ENCODE data around the gene SCGB1D1.
"Not testable (repeated sequence)": the region's sequence is repeated elsewhere in the genome, so short reads cannot be mapped to it uniquely, and the experiment has no call there.

The SCGB1D1 gene

DNA sequence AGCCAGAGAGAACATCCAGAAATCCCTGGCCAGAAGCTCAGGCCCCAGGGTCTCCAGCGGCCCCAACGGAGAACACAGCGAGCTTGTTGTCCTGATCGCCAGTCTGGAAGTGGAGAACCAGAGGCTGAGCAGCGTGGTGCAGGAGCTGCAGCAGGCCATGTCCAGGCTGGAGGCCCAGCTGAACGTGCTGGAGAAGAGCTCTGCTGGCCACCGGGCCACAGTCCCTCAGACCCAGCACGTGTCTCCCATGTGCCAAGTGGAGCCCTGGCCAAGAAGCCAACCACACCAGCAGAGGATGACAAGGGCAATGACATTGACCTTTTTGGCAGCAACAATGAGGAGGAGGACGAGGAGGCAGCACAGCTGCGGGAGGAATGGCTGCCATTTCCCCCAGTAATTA lies 20.6 kb upstream of the SCGB1D1 start:
- no peak for DNase-seq

DNA sequence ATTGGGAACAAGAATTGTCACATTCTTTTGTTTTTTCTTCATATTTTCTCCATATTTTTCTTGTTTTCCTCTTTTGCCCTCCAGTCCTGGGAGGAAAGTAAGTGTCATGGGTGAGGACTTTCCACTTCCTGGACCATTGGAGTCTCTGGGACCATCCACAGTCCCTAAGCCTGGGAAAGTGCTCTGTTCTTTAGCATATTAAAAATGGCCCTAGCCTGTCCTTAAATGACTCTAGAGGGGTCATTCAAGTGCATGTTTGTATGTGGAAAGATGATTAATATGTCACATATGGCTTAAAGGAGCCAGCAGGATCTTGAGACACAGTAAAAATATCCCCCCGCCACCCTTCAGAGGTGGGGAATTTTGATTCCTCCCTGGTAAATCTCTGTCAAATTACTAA lies 20.1 kb upstream of the SCGB1D1 start:
- no peak for DNase-seq

DNA sequence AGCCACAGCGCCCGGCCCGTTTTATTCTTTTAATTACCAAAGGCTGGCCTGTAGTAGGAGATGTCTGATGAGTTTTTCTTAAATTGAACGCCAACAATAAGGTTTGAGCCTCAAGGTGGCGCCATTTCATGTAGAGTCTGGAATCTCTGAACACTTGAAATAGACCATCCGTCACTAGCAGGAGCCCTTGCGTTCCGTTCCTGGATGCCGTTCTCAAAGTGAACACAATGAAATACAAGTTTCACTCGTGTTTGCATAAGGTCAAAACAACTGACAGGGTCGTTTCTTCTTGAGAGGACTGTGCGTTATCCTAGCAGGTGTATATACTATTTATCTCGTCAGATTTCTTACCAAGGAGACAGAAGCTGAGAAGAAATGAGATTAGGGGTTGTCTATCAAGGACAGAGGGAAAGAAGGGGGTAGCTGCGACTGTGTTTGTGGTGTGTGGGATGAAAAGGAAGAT lies 18.7 kb upstream of the SCGB1D1 start:
- DNase-seq, result peak; percentile 31

DNA sequence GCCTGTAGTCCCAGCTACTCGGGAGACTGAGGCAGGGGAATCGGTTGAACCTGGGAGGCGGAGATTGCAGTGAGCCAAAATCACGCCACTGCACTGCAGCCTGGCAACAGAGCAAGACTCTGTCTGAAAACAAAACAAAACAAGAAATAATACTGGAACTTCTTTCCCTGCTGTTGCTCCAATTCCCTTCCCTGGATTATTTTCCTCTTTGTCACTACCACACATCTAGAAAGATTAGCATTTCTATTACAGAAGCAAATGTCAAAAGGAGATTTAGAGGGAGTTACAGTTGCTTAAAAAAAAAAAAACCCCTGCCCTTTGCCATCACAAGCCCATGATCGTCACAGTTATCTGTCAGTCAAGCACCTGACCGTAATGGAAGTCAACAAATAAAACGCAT lies 17.7 kb upstream of the SCGB1D1 start:
- no peak for DNase-seq

DNA sequence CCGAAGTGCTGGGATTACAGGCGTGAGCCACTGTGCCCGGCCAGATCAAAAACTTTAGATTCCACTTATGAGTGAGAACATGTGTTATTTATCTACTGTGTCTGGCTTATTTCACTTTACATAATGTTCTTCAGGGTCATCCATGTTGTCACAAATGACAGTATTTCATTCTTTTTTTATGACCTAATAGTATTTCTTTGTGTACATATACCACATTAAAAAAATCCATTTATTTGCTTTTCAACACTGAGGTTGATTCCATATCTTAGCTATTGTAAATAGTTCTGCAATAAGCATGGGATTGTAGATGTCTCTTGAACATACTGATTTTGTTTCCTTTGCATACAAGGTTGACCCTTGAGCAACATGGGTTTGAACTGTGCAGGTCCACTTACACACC lies 13.2 kb upstream of the SCGB1D1 start:
- DNase-seq, result no peak

DNA sequence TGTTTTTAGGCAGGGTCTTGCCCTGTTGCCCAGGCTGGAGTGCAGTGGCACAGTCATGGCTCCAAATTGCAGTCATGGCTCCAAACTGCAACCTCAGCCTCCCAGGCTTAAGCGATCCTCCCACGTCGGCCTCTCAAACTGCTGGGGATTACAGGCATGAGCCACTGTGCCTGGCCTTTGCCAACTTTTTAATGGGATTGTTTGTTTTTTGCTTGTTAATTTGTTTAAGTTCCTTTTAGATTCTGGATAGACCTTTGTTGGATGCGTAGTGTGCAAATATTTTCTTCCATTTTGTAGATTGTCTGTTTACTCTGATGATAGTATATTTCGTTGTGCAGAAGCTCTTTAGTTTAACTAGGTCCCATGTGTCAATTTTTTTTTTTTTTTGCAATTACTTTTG lies 10.0 kb upstream of the SCGB1D1 start:
- no peak for DNase-seq

DNA sequence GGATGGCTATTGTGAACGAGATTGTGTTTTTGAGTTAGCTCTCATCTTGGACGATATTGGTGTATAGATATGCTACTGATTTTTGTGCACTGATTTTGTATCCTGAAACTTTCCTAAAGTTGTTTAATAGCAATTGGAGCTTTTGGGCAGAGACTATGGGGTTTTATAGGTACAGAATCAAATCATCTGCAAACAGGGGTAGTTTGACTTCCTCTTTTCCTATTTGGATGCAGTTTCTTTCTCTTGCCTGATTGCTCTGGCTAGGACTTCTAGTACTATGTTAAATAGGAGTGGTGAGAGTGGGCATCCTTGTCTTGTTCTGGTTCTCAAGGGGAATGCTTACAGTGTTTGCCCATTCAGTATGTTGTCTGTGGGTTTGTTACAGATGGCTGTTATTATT lies 8.9 kb upstream of the SCGB1D1 start:
- DNase-seq, result no peak

DNA sequence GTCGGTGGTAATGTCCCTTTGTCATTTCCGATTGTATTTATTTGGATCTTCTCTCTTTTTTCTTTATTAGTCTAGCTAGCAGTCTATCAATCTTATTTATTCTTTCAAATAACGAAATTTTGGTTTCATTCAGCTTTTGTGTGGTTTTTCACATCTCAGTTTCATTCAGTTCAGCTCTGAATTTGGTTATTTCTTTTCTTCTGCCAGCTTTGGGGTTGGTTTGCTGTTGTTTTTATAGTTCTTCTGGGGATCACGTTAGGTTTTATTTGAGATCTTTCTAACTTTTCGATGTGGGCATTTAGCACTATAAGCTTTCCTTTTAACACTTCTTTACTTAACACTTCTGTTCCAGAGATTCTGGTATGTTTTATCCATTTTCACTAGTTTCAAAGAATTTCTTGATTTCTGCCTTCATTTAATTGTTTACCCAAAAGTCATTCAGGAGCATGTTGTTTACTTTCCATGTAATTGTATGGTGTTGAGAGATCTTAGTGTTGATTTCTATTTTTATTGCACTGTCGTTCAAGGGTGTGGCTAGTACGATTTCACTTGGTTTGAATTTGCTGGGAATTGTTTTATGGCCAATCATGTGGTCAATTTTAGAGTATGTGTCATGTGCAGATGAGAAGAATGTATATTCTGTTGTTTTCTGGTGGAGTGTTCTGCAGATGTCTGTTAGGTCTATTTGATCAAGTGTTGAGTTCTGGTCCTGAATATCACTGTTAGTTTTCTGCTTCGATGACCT lies 7.7 kb upstream of the SCGB1D1 start:
- no peak for DNase-seq

DNA sequence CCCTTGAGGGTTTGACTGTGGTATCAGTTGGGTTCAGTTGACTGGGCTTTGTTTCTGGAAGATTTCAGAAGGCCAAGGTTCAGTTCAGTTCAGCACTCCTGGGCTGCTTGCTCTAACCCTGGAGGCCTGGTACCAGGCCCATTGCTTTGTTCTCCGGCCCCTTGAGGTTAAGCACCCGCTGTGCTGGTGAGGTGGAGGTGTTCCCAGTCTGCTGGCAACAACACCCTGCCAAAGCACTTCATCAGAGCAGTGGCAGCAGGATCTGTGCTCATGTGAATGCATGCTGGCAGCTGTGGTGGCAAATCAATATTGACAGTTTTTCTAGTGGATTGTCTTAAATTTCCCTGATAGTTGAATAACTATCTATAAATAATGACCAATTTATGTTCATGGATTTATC lies 3.8 kb upstream of the SCGB1D1 start:
- no peak for DNase-seq

DNA sequence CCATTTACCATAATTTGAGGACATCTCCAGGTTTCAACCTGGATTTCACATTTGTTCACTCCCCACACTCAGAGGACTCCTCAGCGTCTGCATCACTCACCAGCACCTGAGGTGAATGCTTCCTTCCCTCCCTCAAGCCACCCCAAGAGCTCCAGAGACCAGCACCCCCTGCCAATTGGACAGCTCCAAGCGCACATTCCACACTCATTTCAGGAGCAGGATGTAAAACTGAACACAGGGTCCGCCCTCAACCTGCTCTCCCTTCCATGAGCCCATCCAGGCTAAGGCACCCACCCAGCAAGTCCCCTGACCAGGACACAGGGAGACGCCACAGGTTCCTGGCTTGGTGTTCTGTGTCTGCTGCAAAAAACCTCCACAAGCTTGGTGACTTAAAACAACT lies 3.9 kb downstream of the SCGB1D1 start:
- no peak for DNase-seq

DNA sequence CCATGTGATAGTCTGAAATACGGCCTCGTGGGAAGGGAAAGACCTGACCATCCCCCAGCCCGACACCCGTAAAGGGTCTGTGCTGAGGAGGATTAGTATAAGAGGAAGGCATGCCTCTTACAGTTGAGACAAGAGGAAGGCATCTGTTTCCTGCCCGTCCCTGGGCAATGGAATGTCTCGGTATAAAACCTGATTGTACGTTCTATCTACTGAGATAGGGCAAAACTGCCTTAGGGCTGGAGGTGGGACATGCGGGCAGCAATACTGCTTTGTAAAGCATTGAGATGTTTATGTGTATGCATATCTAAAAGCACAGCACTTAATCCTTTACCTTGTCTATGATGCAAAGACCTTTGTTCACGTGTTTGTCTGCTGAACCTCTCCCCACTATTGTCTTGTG lies 5.0 kb downstream of the SCGB1D1 start:
- not testable (repeated sequence) for DNase-seq

DNA sequence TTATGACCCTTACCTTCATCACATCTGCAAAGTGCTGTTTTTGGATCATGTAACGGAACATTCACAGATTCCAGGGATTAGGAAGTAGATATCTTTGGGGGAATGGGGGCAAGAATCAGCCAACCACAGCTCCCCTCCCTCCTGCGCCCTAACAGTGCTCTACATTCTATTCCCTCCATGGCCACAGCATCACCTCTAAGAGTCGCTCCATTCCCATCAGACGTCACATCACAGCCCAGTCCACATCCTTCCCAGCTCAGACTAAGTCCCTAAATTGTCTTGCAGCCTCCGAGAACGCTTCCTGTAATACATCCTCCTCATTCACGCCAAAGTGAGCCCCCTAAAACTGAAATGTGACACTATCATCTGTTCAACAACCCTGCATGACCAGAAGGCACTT lies 5.9 kb downstream of the SCGB1D1 start:
- DNase-seq, result no peak

DNA sequence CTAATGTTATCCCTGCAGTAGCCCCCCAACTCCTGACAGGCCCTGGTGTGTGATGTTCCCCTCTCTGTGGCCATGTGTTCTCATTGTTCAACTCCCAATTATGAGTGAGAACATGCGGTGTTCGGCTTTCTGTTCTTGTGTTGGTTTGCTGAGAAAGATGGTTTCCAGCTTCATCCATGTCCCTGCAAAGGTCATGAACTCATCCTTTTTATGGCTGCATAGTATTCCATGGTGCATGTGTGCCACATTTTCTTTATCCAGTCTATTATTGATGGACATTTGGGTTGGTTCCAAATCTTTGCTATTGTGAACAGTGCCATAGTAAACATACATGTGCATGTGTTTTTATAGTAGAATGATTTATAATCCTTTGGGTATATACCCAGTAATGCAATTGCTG lies 7.4 kb downstream of the SCGB1D1 start:
- DNase-seq, result not testable (repeated sequence)

DNA sequence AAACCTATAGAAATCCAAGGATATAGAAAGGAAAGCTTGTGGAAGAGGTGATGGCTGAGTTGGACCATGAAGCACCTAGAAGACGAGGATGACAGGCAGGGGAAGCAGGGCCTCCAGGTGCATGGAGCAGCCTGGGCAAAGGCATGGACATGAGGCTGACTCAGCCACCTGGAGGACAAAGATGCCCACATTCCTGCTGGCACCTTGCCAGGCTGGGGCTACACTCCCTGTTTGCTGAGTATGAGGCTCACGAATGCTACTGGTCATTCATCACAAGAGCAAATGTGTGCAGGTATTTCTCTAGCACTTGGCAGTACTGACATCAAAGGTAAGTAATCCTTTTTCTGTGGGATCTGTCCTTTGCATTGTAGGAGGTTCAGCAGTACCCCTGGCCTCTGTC lies 11.4 kb downstream of the SCGB1D1 start:
- no peak for DNase-seq

DNA sequence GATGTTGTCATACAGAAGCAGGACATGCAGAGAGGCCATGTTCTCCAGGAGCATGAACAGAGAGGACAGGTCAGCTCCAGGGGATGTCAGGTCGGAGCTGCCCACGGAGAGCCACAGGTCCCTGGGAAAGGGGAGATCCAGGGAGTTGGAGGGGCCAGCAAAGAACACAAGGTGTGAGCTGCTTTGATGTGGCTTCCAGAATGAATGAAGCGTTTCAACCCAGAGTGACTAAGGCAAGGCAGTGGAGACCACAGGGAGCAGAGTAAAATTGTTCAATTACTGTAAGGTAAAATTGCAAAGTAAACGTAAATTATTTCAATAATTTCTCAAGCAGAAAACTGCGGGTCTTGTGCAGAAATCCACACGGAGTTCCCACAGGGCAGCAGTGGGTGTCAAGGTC lies 12.9 kb downstream of the SCGB1D1 start:
- no peak for DNase-seq

DNA sequence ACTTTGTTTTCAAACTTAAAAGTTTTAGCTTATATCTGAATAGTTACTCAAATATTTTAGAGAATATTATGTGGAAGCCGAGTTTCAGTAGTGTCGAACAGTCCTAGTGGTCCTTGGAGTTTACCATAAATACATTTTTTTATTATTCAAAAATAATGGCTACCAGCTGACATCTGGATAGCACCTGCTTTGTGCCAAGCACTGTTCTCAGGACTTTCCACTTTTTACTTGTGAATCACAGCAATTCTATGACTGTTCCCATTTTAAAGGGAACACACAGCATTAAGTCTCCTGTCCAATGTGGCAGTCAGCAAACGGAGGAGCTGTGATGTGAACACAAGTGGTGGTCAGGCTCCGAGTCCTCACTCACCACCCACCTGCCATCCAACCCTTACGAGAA lies 14.4 kb downstream of the SCGB1D1 start:
- no peak for DNase-seq

DNA sequence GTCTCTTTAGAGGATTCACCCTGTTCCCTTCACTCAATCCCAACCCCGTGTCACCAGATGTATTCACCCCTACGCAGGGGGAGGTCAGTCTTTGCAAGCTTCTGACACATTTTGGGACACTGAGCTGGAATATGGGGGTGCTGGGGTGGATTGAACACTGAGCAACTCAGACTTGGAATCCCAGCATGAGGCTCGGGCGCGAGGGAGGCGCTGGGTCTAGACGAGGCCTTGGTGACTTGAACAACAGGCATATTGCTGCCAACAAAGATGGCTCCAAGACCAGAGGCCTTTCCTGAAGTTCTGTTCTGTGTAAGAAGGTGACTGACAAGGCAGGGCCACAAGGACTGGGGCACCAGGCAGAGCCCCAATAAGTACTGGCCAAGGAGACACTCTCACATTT lies 15.4 kb downstream of the SCGB1D1 start:
- DNase-seq, result no peak

DNA sequence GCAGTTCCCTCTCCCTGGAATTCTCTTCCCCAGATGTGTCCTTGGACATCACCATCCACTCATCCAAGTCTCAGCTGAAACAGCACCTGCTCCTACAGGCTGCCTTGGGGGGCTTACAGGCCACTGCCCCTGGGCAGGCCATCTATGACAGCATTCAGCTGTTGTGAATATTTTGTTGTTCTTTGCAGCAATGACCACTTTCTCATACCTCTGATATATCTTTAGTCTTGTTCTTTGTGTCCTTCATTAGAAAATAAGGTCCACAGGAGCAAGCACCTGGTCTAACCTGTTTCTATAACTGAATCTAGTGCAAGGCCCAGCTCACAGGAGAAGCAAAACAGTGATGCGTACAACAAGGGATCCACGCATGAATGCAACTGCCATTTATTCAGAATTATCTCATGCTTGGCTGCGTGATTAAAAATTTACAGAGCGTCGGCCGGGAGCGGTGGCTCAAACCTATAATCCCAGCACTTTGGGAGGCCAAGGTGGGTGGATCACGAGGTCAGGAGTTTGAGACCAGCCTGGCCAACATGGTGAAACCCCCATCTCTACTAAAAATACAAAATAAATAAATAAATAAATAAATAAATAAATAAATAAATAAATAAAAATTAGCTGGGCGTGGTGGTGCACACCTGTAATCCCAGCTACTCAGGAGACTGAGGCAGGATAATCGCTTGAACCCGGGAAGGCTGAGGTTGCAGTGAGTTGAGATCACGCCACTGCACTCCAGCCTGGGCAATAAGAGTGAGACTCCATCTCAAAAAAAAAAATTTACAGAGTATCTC lies 16.5 kb downstream of the SCGB1D1 start:
- not testable (repeated sequence) for DNase-seq

DNA sequence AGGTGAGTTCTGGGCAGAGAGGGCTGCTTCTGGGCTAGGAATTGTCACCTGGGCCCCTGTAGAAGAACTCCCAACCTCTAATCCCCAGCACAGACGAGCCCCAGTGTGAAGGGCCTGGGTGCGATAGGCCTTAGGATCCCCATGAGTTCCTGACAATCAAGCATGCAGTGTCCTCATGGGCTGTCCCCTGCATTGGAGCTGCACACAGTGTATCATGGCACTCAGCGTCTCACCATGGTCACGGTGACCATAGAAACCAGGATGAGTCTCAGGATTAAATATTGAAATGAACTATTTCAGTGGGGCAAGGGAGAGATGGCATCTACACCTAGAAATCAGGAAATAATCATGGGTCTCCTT lies 18.7 kb downstream of the SCGB1D1 start:
- DNase-seq, result no peak

DNA sequence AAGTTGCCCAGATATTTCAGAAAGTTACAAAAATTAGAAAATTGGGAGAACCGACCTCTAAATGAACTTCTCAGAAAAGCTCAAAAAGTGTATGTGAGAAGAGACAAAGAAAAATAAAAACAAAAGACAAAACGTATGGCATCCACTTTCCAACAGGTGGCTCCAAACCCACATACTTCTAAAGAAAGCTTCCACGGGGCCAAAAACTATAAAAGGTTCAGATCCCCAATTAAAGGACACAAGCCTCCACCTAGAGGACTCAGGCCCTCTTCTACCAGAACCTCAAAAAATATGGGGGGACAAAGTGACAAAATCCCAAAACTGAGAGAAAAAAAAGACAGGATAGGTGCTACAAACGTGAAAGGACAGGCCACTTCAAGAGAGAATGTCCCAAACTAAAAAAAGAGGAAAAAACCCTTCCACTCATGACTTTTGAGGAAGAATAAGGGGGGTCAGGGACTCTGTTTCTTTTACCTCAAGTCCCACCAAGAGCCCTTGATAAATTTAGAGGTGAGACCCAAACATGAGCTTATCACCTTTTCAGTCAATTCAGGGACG lies 27.3 kb downstream of the SCGB1D1 start:
- no peak for DNase-seq

DNA sequence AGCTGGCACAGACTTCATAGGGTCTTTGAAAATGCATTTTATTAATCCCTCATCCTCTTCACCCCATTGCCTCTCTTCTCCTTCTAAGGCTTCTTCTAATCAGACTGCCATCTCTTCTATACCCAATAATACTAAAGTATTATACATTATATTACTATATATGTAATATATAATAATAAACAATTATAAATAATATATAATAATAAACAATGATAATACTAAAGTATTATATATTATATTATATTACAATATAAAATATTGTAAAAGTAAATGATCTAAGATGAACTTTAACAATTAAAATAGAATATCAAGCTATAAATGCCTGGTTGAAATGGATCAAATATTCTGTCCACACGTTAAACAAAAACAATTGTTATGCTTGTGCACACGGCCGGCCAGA lies 31.5 kb downstream of the SCGB1D1 start:
- DNase-seq, result no peak

DNA sequence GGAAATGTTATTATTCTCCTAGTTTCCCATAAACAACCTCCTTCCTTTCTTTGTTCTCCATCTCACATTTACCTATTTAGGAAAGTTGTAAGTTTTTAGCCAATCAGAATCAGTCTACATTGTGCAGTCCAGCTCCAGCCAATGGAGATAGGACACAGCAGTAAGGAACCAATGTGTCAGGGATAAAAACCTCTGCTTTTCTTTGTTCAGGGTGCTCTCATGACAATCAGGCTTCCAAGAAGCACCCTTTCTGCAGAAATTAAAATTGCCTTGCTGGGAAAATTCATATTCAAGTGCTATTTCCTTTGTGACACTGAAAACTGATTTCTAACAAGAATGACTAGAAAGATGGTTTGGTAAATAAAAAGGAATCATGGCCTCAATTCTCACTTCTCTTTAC lies 33.1 kb downstream of the SCGB1D1 start:
- DNase-seq, result no peak

DNA sequence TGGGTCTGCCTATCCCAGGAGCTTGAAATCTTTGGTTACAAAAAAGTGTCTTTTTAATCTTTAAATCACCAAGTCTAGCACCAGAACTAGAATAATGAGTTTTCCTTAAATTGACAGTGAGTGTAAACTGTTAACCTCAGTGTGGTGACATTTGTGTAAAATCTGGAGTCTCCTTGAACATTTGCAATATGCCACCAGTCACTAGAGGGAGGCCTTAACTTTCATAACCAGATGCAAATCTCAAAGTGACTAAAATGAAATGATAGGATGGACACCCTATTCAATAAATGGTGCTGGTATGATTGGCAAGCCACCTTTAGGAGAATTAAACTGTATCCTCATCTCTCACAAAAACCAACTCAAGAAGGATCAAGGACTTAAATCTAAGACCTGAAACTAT lies 43.7 kb downstream of the SCGB1D1 start:
- DNase-seq, result no peak

DNA sequence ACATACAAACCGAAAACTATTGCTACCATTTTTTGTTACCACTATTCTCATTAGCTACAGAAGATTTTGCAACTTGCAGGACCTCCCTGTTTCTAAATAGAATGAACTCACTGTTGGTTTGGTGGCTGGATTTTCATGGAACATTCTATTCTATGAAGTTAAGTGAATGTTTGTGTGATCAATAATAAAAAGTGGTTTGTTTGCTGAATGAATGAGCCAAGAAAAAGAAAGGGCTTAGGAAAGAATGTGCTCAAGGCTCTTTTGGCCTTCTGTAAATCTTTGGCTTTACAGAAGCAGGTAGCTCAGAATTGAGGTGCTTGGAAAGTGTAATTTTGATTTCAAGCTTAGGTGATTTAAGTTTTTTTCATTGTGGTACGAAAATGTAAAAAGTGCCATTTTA lies 46.2 kb downstream of the SCGB1D1 start:
- no peak for DNase-seq

All from amniotic stem cell (primary cell).